HG03354 (cell line): ENCODE data around the gene PPARG.
"Not testable (repeated sequence)": the region's sequence is repeated elsewhere in the genome, so short reads cannot be mapped to it uniquely, and the experiment has no call there.

ENCODE experiments used
- ATAC-seq: cut with Tn5 transposase; IDR thresholded peaks from one replicate; pipeline ENCODE4 v1.9.1; 2021; ENCODE audit warnings: mild to moderate bottlenecking; ENCODE audit not compliant: unreplicated experiment, poor library complexity, severe bottlenecking

Gene PPARG

GRCh38 chr3:12468757-12469156, 179.9 kb downstream of the PPARG start:
- no peak for ATAC-seq

GRCh38 chr3:12469222-12469621, 180.4 kb downstream of the PPARG start:
- ATAC-seq: not testable (repeated sequence)

- ATAC-seq: no peak
These were observed 181.2 kb downstream of the PPARG start for GRCh38 chr3:12470111-12470510.

- ATAC-seq: no peak
These were observed 181.8 kb downstream of the PPARG start for GRCh38 chr3:12470680-12471079.

- no peak for ATAC-seq
These were observed 182.4 kb downstream of the PPARG start for GRCh38 chr3:12471241-12471640.

- ATAC-seq: no peak
These were observed 183.2 kb downstream of the PPARG start for GRCh38 chr3:12472000-12472610.

- ATAC-seq: no peak
These were observed 183.9 kb downstream of the PPARG start for GRCh38 chr3:12472796-12473195.

GRCh38 chr3:12473511-12473910, 184.6 kb downstream of the PPARG start:
- ATAC-seq: no peak

- ATAC-seq: no peak
These were observed 187.5 kb downstream of the PPARG start for GRCh38 chr3:12476238-12476897.

GRCh38 chr3:12477256-12477655, 188.4 kb downstream of the PPARG start:
- ATAC-seq: no peak

GRCh38 chr3:12478326-12478725, 189.5 kb downstream of the PPARG start:
- ATAC-seq: no peak

- ATAC-seq: not testable (repeated sequence)
These were observed 190.3 kb downstream of the PPARG start for GRCh38 chr3:12479198-12479597.

- no peak for ATAC-seq
These were observed 191.1 kb downstream of the PPARG start for GRCh38 chr3:12479919-12480427.

GRCh38 chr3:12483410-12483809, 194.5 kb downstream of the PPARG start:
- no peak for ATAC-seq

- ATAC-seq: no peak
These were observed 195.0 kb downstream of the PPARG start for GRCh38 chr3:12483872-12484197.
